Suprapubic skin (tissue), 4 donors: Measurements from ENCODE around the gene NPEPL1. TPM values are rescaled to one million over a fixed set of nuclear protein-coding genes. Genes with fewer than 3 reads are reported as not detected.

Experiments
- DNase-seq, 2 donors: peaks; one replicate each; pipeline ENCODE4 v3.0.0-alpha.2; 2019; ENCODE audit warnings: low spot score in 2 of 2
- H3K27ac ChIP-seq: fragments of 200-600 bp; sonication (generic); one replicate; pipeline ENCODE4 v1.5.1; 2019
- H3K27me3 ChIP-seq: fragments of 200-600 bp; sonication (generic); one replicate; pipeline ENCODE4 v1.5.1; 2019
- H3K36me3 ChIP-seq: fragments of 200-600 bp; sonication (generic); one replicate; pipeline ENCODE4 v1.5.1; 2019
- H3K4me1 ChIP-seq: fragments of 200-600 bp; sonication (generic); one replicate; pipeline ENCODE4 v1.5.1; 2019
- H3K4me3 ChIP-seq: fragments of 200-600 bp; sonication (generic); one replicate; pipeline ENCODE4 v1.5.1; 2019; ENCODE audit warnings: mild to moderate bottlenecking
- H3K9me3 ChIP-seq: fragments of 200-600 bp; sonication (generic); one replicate; pipeline ENCODE4 v1.5.1; 2019
- EP300 ChIP-seq: sonication (generic); formaldehyde crosslinking; IDR thresholded peaks from one replicate; pipeline ENCODE4 v1.6.1; 2017; ENCODE audit warnings: antibody characterized with exemption
- POLR2A ChIP-seq, 2 donors: fragments of 450-650 bp; IDR thresholded peaks; one replicate each; pipeline ENCODE4 v1.6.1; 2017; ENCODE audit warnings: antibody characterized with exemption in 2 of 2, mild to moderate bottlenecking in 2 of 2, moderate library complexity in 2 of 2
- POLR2AphosphoS5 ChIP-seq, 3 donors: sonication (generic); formaldehyde crosslinking; IDR thresholded peaks; one replicate each; pipeline ENCODE4 v1.6.1; 2017; ENCODE audit warnings: antibody characterized with exemption in 3 of 3
- WGBS: methylation state at CpG from one replicate; pipeline ENCODE4 v1.1.5; 2018; 5-methylcytosine and 5-hydroxymethylcytosine counted together
- total RNA-seq, 4 donors: library from RNA; depleted of rRNA; stranded (reverse); fragments of >200 nt; gene quantifications; one replicate each; pipeline ENCODE4 v1.1.0, GENCODE V29; 2016
- TF ChIP-seq, protein P1 (sequence below), 2 donors: fragments of 200-600 bp in 1 of 2; fragments of 450-650 bp in 1 of 2; sonication (generic) in 1 of 2; IDR thresholded peaks; one replicate each; pipeline ENCODE4 v1.5.1; 2016 to 2019; ENCODE audit warnings: antibody characterized with exemption in 2 of 2, mild to moderate bottlenecking in 1 of 2, moderate library complexity in 1 of 2

The NPEPL1 gene
- total RNA-seq, 4 donors from 2014 or later = 21.0 to 69.2 (median 42.0) TPM

- Histone ChIP-seq H3K4me1 (peaks cover 39% of the 10 kb centered on the region), H3K36me3 (peaks cover 22% of the 10 kb centered on the region), H3K9me3 (no peaks in the 10 kb centered on the region), H3K27me3 (no peaks in the 10 kb centered on the region), H3K4me3 (no peak overlapping the region), H3K27ac (no peak overlapping the region)
- DNase-seq = no peak
- 55% methylated on average over 3 of the region's 3 CpGs for WGBS
- TF ChIP-seq, protein P1, sequence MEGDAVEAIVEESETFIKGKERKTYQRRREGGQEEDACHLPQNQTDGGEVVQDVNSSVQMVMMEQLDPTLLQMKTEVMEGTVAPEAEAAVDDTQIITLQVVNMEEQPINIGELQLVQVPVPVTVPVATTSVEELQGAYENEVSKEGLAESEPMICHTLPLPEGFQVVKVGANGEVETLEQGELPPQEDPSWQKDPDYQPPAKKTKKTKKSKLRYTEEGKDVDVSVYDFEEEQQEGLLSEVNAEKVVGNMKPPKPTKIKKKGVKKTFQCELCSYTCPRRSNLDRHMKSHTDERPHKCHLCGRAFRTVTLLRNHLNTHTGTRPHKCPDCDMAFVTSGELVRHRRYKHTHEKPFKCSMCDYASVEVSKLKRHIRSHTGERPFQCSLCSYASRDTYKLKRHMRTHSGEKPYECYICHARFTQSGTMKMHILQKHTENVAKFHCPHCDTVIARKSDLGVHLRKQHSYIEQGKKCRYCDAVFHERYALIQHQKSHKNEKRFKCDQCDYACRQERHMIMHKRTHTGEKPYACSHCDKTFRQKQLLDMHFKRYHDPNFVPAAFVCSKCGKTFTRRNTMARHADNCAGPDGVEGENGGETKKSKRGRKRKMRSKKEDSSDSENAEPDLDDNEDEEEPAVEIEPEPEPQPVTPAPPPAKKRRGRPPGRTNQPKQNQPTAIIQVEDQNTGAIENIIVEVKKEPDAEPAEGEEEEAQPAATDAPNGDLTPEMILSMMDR (IDR thresholded peaks at IDR 0.05) = no peak
- TF ChIP-seq POLR2A (IDR thresholded peaks at IDR 0.05) = no peak
Observed at GRCh38 chr20:58659841-58660240, 32.8 kb upstream of the NPEPL1 start.

DNA sequence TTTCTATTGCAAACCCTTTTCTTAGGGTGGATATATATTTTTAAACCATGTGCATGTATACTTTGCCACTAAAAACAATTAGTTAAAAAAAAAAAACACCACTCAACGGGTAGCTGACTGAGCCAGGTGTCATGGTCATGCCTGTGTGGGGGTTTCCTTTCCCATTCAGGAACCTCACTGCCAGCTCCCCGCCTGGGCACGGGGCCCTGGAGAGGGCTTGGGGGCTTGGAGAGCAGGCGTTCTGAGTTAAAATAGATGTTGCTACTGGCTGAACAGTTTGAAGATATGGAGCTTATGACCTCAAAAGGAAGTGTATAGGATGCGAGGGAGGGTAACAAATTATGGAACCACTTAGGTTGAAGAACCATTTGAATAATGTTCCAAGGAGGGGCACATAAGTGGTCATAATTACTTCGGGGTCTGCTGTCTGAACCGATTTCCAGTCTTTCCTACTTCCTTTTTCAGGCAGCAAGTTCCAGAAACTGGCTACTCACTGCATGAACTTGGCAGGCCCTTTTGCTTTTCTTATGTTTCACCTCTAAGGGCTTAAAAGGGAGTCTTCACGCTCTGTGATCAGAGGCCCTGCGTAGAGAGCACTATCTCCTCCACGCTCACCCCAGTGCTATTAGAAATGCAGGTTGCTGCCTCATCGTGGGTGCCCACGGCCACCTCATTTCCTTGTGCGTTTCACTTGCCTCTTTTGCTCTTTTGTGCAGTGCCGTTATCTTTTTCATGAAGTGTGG is 31.6 kb upstream of the NPEPL1 start:
- Histone ChIP-seq H3K27ac (no peak overlapping the region), H3K36me3 (peaks cover 22% of the 10 kb centered on the region), H3K4me3 (no peak overlapping the region), H3K27me3 (no peaks in the 10 kb centered on the region), H3K4me1 (peaks cover 28% of the 10 kb centered on the region), H3K9me3 (no peaks in the 10 kb centered on the region)
- no peak for DNase-seq
- 68% methylated on average over 14 of the region's 14 CpGs for WGBS
- TF ChIP-seq, protein P1 (IDR thresholded peaks at IDR 0.05) = no peak
- no peak for TF ChIP-seq POLR2A (IDR thresholded peaks at IDR 0.05)
- TF ChIP-seq POLR2AphosphoS5 (IDR thresholded peaks at IDR 0.05) = no peak
- TF ChIP-seq EP300 = no peak

- Histone ChIP-seq H3K36me3 (peaks cover 22% of the 10 kb centered on the region), H3K4me3 (no peak overlapping the region), H3K27me3 (no peaks in the 10 kb centered on the region), H3K9me3 (no peaks in the 10 kb centered on the region), H3K4me1 (peaks cover 22% of the 10 kb centered on the region), H3K27ac (peak overlapping the region; percentile 28)
- TF ChIP-seq POLR2AphosphoS5 (IDR thresholded peaks at IDR 0.05) (no peak), EP300 (no peak), POLR2A (IDR thresholded peaks at IDR 0.05) (no peak)
- TF ChIP-seq, protein P1 (IDR thresholded peaks at IDR 0.05) = no peak
- DNase-seq = no peak
- 80% methylated on average over 12 of the region's 12 CpGs for WGBS
Observed at GRCh38 chr20:58661598-58662473, 30.8 kb upstream of the NPEPL1 start.

DNA sequence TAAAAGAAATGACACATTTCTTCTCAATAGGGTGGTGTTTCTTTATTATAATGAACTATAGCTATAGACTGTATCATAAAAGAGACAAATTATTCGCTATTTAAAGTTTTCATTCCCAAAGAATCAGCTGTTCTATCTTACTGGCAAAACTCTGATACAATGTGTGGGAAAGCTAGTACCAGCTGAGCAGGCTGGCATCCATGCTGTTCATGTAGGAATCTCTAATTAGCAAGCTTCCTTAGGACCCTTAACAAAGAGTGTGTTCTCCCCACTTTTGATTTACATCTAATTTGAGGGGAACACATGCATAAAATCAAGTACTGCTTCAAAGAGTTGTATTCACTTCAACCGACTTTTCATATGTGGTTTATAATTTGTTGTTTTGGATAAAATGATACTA is 28.3 kb upstream of the NPEPL1 start:
- no peak for DNase-seq
- TF ChIP-seq POLR2A (IDR thresholded peaks at IDR 0.05) (no peak), POLR2AphosphoS5 (IDR thresholded peaks at IDR 0.05) (no peak), EP300 (no peak)
- TF ChIP-seq, protein P1 (IDR thresholded peaks at IDR 0.05) = no peak
- H3K27me3 ChIP-seq = no peaks in the 10 kb centered on the region
- no peak overlapping the region for H3K27ac ChIP-seq
- H3K4me1 ChIP-seq = peaks cover 5% of the 10 kb centered on the region
- H3K36me3 ChIP-seq = peaks cover 34% of the 10 kb centered on the region
- no peak overlapping the region for H3K4me3 ChIP-seq
- WGBS = 91% methylated on average over 2 of the region's 2 CpGs
- H3K9me3 ChIP-seq = no peaks in the 10 kb centered on the region

GRCh38 chr20:58664883-58665282 is 27.7 kb upstream of the NPEPL1 start:
- no peak overlapping the region for H3K27ac ChIP-seq
- no peak for DNase-seq
- TF ChIP-seq, protein P1 (IDR thresholded peaks at IDR 0.05) = no peak
- TF ChIP-seq POLR2AphosphoS5 (IDR thresholded peaks at IDR 0.05) (no peak), EP300 (no peak), POLR2A (IDR thresholded peaks at IDR 0.05) (no peak)
- H3K36me3 ChIP-seq = peaks cover 39% of the 10 kb centered on the region
- no peaks in the 10 kb centered on the region for H3K4me1 ChIP-seq
- no peaks in the 10 kb centered on the region for H3K9me3 ChIP-seq
- no peaks in the 10 kb centered on the region for H3K27me3 ChIP-seq
- H3K4me3 ChIP-seq = no peak overlapping the region
- WGBS = 88% methylated on average over 5 of the region's 5 CpGs
